Ovary (tissue), 3 donors: Measurements from ENCODE around the gene BABAM2.

Source experiments
- POLR2A ChIP-seq: fragments of 450-650 bp; IDR thresholded peaks from one replicate; pipeline ENCODE4 v1.6.1; 2017; ENCODE audit warnings: antibody characterized with exemption, mild to moderate bottlenecking, moderate library complexity
- TF ChIP-seq, protein P1 (sequence below), 3 donors: fragments of 450-650 bp in 2 of 3; fragments of 200-600 bp in 1 of 3; IDR thresholded peaks; one replicate each; pipeline versions ENCODE4 v1.5.1 to v1.8.0; 2016 to 2022; ENCODE audit warnings: antibody characterized with exemption in 3 of 3, mild to moderate bottlenecking in 1 of 3
- donor health status: DM: no; HTN: no; CAD: no.

DNA sequence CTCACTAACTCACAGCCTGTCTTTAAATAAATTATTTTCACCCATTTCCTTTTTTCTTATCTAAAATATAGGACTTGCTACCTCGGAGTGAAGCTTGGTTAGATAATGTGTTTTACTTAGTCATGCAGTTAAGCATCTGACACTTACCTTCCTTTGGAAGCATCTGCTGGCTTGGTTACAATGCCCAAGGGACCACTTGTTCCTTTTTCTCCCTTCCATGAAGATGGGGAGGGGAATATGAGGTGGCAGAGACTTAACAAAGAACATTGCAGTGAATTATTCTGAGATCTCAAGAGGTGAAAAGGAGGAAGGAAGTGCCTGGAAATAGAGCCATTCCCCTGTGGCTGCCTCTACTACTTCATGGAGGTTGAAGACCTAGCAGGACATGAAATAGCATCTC, 356.8 kb downstream of the BABAM2 start:
- TF ChIP-seq, protein P1, sequence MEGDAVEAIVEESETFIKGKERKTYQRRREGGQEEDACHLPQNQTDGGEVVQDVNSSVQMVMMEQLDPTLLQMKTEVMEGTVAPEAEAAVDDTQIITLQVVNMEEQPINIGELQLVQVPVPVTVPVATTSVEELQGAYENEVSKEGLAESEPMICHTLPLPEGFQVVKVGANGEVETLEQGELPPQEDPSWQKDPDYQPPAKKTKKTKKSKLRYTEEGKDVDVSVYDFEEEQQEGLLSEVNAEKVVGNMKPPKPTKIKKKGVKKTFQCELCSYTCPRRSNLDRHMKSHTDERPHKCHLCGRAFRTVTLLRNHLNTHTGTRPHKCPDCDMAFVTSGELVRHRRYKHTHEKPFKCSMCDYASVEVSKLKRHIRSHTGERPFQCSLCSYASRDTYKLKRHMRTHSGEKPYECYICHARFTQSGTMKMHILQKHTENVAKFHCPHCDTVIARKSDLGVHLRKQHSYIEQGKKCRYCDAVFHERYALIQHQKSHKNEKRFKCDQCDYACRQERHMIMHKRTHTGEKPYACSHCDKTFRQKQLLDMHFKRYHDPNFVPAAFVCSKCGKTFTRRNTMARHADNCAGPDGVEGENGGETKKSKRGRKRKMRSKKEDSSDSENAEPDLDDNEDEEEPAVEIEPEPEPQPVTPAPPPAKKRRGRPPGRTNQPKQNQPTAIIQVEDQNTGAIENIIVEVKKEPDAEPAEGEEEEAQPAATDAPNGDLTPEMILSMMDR (IDR thresholded peaks at IDR 0.05): no peak
- TF ChIP-seq POLR2A: no peak
